ENCODE data around the gene PEMT. TPM values are rescaled to one million over a fixed set of nuclear protein-coding genes. Genes with fewer than 3 reads are reported as not detected.

The PEMT gene
- total RNA-seq, 2 experiments from 2014 or later = 13.1 to 13.9 TPM

GRCh38 chr17:17549732-17550366, 41.7 kb downstream of the PEMT start:
- ATAC-seq (ENCODE audit: low read depth) (no peak), DNase-seq (no peak)
- Mint-ChIP-seq H3K4me3 (no peak overlapping the region), H3K36me3 (no peaks in the 10 kb centered on the region), H3K9me3 (no peaks in the 10 kb centered on the region), H3K27me3 (no peaks in the 10 kb centered on the region), H3K4me1 (no peaks in the 10 kb centered on the region), H3K27ac (no peak overlapping the region)
- POLR2A ChIA-PET = no interaction called here

- Mint-ChIP-seq H3K27me3 (no peaks in the 10 kb centered on the region), H3K36me3 (no peaks in the 10 kb centered on the region), H3K4me1 (no peaks in the 10 kb centered on the region), H3K9me3 (no peaks in the 10 kb centered on the region), H3K27ac (no peak overlapping the region), H3K4me3 (no peak overlapping the region)
- no peak for ATAC-seq (ENCODE audit: low read depth)
- no peak for DNase-seq
- POLR2A ChIA-PET = interaction anchor here (0.6 kb wide), 1 partner anchor 140 kb away, joined by 3 read pairs; no protein-coding TSS in a partner anchor
Observed at GRCh38 chr17:17548044-17548443, 43.5 kb downstream of the PEMT start.

- Mint-ChIP-seq H3K4me1 (no peaks in the 10 kb centered on the region), H3K27ac (no peak overlapping the region), H3K4me3 (no peak overlapping the region), H3K27me3 (no peaks in the 10 kb centered on the region), H3K36me3 (no peaks in the 10 kb centered on the region), H3K9me3 (no peaks in the 10 kb centered on the region)
- POLR2A ChIA-PET = no interaction called here
- ATAC-seq (ENCODE audit: low read depth) (no peak), DNase-seq (no peak)
Observed at GRCh38 chr17:17547210-17547764, 44.2 kb downstream of the PEMT start.

- POLR2A ChIA-PET = no interaction called here
- H3K9me3 Mint-ChIP-seq = no peaks in the 10 kb centered on the region
- DNase-seq (no peak), ATAC-seq (ENCODE audit: low read depth) (no peak)
- H3K36me3 Mint-ChIP-seq = no peaks in the 10 kb centered on the region
- H3K4me1 Mint-ChIP-seq = no peaks in the 10 kb centered on the region
- no peak overlapping the region for H3K4me3 Mint-ChIP-seq
- no peak overlapping the region for H3K27ac Mint-ChIP-seq
- H3K27me3 Mint-ChIP-seq = no peaks in the 10 kb centered on the region
Observed at GRCh38 chr17:17546399-17547185, 44.9 kb downstream of the PEMT start.

GRCh38 chr17:17545984-17546383, 45.5 kb downstream of the PEMT start:
- DNase-seq (no peak), ATAC-seq (ENCODE audit: low read depth) (no peak)
- H3K9me3 Mint-ChIP-seq = no peaks in the 10 kb centered on the region
- POLR2A ChIA-PET = no interaction called here
- H3K27ac Mint-ChIP-seq = no peak overlapping the region
- no peaks in the 10 kb centered on the region for H3K36me3 Mint-ChIP-seq
- no peak overlapping the region for H3K4me3 Mint-ChIP-seq
- no peaks in the 10 kb centered on the region for H3K27me3 Mint-ChIP-seq
- no peaks in the 10 kb centered on the region for H3K4me1 Mint-ChIP-seq

- POLR2A ChIA-PET = no interaction called here
- H3K27ac Mint-ChIP-seq = no peak overlapping the region
- no peaks in the 10 kb centered on the region for H3K4me1 Mint-ChIP-seq
- H3K9me3 Mint-ChIP-seq = no peaks in the 10 kb centered on the region
- no peak for DNase-seq
- no peaks in the 10 kb centered on the region for H3K27me3 Mint-ChIP-seq
- no peak for ATAC-seq (ENCODE audit: low read depth)
- H3K4me3 Mint-ChIP-seq = no peak overlapping the region
- no peaks in the 10 kb centered on the region for H3K36me3 Mint-ChIP-seq
Observed at GRCh38 chr17:17545031-17545820, 46.3 kb downstream of the PEMT start.

GRCh38 chr17:17542906-17543635, 48.4 kb downstream of the PEMT start:
- DNase-seq (no peak), ATAC-seq (ENCODE audit: low read depth) (no peak)
- H3K27ac Mint-ChIP-seq = no peak overlapping the region
- H3K36me3 Mint-ChIP-seq = no peaks in the 10 kb centered on the region
- H3K9me3 Mint-ChIP-seq = no peaks in the 10 kb centered on the region
- H3K4me3 Mint-ChIP-seq = no peak overlapping the region
- POLR2A ChIA-PET = no interaction called here
- H3K4me1 Mint-ChIP-seq = no peaks in the 10 kb centered on the region
- no peaks in the 10 kb centered on the region for H3K27me3 Mint-ChIP-seq

GRCh38 chr17:17541640-17542001, 49.9 kb downstream of the PEMT start:
- POLR2A ChIA-PET = no interaction called here
- H3K36me3 Mint-ChIP-seq = no peaks in the 10 kb centered on the region

GRCh38 chr17:17540935-17541639, 50.4 kb downstream of the PEMT start:
- Mint-ChIP-seq H3K4me1 (no peaks in the 10 kb centered on the region), H3K27ac (no peak overlapping the region), H3K27me3 (no peaks in the 10 kb centered on the region), H3K36me3 (no peaks in the 10 kb centered on the region), H3K4me3 (no peak overlapping the region), H3K9me3 (no peaks in the 10 kb centered on the region)
- ATAC-seq (ENCODE audit: low read depth) (no peak), DNase-seq (no peak)
- POLR2A ChIA-PET = no interaction called here

More at GRCh38 chr17:17541640-17542001, 49.9 kb downstream of the PEMT start:
- no peaks in the 10 kb centered on the region for H3K27me3 Mint-ChIP-seq
- H3K27ac Mint-ChIP-seq = no peak overlapping the region
- DNase-seq (no peak), ATAC-seq (ENCODE audit: low read depth) (no peak)
- H3K4me3 Mint-ChIP-seq = no peak overlapping the region
- H3K4me1 Mint-ChIP-seq = no peaks in the 10 kb centered on the region
- H3K9me3 Mint-ChIP-seq = no peaks in the 10 kb centered on the region

GRCh38 chr17:17540278-17540906, 51.1 kb downstream of the PEMT start:
- no peak for DNase-seq
- Mint-ChIP-seq H3K36me3 (no peaks in the 10 kb centered on the region), H3K27me3 (no peaks in the 10 kb centered on the region), H3K27ac (no peak overlapping the region), H3K4me1 (no peaks in the 10 kb centered on the region), H3K9me3 (no peaks in the 10 kb centered on the region), H3K4me3 (no peak overlapping the region)
- no peak for ATAC-seq (ENCODE audit: low read depth)
- POLR2A ChIA-PET = no interaction called here

- Mint-ChIP-seq H3K4me1 (no peaks in the 10 kb centered on the region), H3K36me3 (no peaks in the 10 kb centered on the region), H3K9me3 (no peaks in the 10 kb centered on the region), H3K4me3 (no peak overlapping the region), H3K27me3 (no peaks in the 10 kb centered on the region), H3K27ac (no peak overlapping the region)
- ATAC-seq (ENCODE audit: low read depth) (no peak), DNase-seq (no peak)
- POLR2A ChIA-PET = no interaction called here
Observed at GRCh38 chr17:17539591-17539990, 51.9 kb downstream of the PEMT start.
